Activated naive CD4-positive, alpha-beta T cell treated with anti-CD3 and anti-CD28 coated beads, Interleukin-2, amount 50 U/mL, for 24 hours (primary cell): ENCODE measurements around the gene ZNF391.

Experiments
- H3K27ac Mint-ChIP-seq: one replicate; pipeline ENCODE4 v1.8.0; 2021; ENCODE audit warnings: mild to moderate bottlenecking, mixed read lengths
- H3K27me3 Mint-ChIP-seq: one replicate; pipeline ENCODE4 v1.8.0; 2021; ENCODE audit warnings: mixed read lengths
- H3K36me3 Mint-ChIP-seq: one replicate; pipeline ENCODE4 v1.8.0; 2021; ENCODE audit warnings: mixed read lengths
- H3K4me1 Mint-ChIP-seq: one replicate; pipeline ENCODE4 v1.8.0; 2021; ENCODE audit warnings: mixed read lengths
- H3K4me3 Mint-ChIP-seq: one replicate; pipeline ENCODE4 v1.8.0; 2021; ENCODE audit warnings: mild to moderate bottlenecking, mixed read lengths
- H3K9me3 Mint-ChIP-seq: one replicate; pipeline ENCODE4 v1.8.0; 2021; ENCODE audit warnings: mixed read lengths

Gene ZNF391

DNA sequence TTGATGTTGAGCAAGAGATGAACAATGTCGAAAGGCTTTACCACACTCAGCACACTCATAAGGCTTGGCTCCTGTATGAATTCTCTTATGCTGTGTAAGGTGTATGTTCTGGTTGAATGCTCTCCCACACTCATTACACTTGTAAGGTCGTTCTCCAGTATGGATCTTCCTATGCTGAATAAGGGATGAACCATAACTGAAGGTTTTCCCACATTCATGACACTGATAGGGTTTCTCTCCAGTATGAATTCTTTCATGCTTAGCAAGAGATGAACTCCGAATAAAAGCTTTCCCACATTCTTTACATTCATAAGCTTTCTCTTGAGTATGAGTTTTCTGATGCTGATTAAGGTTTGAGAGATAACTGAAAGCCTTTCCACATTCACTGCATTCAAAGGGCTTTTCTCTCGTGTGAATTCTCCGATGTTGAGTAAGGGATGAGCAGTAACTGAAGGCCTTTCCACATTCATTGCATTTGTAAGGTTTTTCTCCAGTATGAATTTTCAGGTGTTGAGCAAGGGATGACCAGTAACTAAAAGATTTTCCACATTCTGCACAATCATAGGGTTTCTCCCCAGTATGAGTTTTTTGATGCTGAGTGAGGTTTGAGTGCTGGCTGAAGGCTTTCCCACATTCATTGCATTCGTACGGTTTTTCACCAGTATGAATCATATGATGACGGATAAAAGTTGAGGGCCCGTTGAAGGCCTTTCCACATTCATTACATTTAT is 63.3 kb downstream of the ZNF391 start:
- H3K4me1 Mint-ChIP-seq: no peaks in the 10 kb centered on the region

DNA sequence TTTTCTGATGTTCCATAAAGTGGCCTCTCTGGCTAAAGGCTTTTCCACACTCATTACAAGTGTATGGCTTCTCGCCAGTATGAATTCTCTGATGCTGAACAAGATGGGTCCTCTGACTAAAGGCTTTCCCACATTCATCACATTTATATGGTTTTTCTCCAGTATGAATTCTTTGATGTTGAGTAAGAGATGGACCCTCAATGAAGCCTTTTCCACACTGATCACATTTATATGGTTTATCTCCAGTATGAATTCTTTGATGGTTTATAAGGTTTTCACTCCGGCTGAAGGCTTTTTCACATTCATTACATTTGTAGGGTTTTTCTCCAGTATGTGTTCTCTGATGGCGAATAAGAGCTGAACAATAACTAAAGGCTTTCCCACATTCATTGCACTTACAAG is 63.9 kb downstream of the ZNF391 start:
- no peak overlapping the region for H3K27ac Mint-ChIP-seq
- peaks cover 49% of the 10 kb centered on the region for H3K9me3 Mint-ChIP-seq
- H3K36me3 Mint-ChIP-seq: peaks cover 82% of the 10 kb centered on the region
- H3K27me3 Mint-ChIP-seq: no peaks in the 10 kb centered on the region
- H3K4me3 Mint-ChIP-seq: no peak overlapping the region
- no peaks in the 10 kb centered on the region for H3K4me1 Mint-ChIP-seq

More for the DNA sequence above, 63.3 kb downstream of the ZNF391 start:
- H3K27ac Mint-ChIP-seq: no peak overlapping the region
- H3K9me3 Mint-ChIP-seq: peaks cover 48% of the 10 kb centered on the region
- H3K4me3 Mint-ChIP-seq: no peak overlapping the region
- H3K36me3 Mint-ChIP-seq: peaks cover 79% of the 10 kb centered on the region
- no peaks in the 10 kb centered on the region for H3K27me3 Mint-ChIP-seq
